AG09319 (cell line): Measurements from ENCODE around the gene TSPAN7.
A peak's percentile ranks its signal among the peaks of the same experiment; 100 is the strongest.

Source experiments
- DNase-seq: peaks from one replicate; pipeline ENCODE4 v3.0.0-alpha.2; 2010; ENCODE audit warnings: low read depth; ENCODE audit errors: extremely low read depth
- TF ChIP-seq, protein P1 (sequence below): IDR thresholded peaks from 2 replicates; pipeline ENCODE4 v1.5.1; 2011; ENCODE audit warnings: low read depth, mild to moderate bottlenecking, inconsistent platforms, low read length, moderate library complexity

Gene TSPAN7

DNA sequence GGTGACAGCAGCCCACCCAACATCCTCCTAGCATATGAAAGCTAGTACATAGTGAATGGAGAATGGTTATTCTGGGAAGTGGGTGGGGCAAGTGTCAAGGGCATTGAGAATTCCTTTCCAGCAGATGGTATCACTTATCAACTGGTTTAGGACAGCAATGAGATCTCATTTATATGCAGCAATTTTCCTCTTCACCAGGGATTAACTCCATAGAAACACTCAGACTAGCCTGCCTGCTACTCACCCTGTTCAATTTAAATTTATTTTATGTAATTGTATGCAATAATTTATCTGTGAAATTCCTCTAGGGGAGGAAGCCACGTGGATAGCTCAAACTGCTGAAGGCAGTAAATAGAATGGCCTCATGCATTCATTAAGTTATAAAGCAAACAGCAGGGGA lies 138.4 kb downstream of the TSPAN7 start:
- TF ChIP-seq, protein P1, sequence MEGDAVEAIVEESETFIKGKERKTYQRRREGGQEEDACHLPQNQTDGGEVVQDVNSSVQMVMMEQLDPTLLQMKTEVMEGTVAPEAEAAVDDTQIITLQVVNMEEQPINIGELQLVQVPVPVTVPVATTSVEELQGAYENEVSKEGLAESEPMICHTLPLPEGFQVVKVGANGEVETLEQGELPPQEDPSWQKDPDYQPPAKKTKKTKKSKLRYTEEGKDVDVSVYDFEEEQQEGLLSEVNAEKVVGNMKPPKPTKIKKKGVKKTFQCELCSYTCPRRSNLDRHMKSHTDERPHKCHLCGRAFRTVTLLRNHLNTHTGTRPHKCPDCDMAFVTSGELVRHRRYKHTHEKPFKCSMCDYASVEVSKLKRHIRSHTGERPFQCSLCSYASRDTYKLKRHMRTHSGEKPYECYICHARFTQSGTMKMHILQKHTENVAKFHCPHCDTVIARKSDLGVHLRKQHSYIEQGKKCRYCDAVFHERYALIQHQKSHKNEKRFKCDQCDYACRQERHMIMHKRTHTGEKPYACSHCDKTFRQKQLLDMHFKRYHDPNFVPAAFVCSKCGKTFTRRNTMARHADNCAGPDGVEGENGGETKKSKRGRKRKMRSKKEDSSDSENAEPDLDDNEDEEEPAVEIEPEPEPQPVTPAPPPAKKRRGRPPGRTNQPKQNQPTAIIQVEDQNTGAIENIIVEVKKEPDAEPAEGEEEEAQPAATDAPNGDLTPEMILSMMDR: no peak
- DNase-seq: no peak

DNA sequence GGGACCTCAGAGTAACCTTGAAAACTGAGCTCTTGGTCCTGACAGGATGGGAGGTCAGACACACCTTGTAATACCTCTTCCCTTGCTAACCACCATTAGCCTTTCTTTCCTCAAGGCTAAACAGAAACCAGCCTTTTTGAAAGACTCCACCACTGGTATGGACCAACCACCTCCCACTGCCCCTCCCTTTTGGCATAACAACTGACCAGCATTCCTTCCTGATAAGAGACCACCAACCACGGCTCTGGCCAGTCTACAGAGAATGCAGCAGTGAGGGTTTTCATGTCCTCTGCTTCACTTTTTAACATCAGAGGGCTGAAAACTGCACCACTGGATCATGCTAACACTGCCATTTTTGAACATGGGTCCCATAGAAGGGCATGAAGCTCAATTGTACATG lies 139.7 kb downstream of the TSPAN7 start:
- no peak for DNase-seq
- TF ChIP-seq, protein P1: no peak

DNA sequence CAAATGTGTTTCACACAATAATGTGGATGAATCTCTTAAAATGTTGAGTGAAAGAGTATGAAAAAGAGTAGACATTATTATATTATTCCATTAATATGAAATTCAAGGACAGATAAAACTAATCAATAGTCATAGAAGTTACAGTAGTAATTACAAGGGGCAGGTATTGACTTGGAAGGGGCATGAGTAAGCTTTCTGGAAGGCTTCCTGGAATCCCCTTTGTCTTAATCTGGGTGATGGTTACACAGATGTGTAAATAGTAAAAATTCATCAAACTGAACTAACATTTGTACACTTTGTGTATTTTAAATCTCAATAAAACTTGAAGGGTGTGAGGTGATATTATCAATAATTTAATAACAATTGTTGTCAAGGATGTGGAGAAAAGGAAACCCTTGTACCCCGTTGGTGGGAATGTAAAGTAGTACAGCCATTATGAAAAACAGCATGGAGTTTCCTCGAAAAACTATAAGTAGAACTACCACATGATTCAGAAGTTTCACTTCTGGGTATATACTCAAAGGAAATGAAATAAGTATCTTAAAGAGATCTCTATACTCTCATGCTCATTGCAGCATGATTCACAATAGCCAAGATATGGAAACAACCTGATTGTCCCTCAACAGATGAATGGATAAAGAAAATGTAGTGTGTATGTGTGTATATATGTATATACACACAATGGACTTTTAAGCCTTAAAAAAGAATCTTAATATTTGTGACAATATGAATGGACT lies 143.0 kb downstream of the TSPAN7 start:
- DNase-seq: no peak
- TF ChIP-seq, protein P1: no peak

DNA sequence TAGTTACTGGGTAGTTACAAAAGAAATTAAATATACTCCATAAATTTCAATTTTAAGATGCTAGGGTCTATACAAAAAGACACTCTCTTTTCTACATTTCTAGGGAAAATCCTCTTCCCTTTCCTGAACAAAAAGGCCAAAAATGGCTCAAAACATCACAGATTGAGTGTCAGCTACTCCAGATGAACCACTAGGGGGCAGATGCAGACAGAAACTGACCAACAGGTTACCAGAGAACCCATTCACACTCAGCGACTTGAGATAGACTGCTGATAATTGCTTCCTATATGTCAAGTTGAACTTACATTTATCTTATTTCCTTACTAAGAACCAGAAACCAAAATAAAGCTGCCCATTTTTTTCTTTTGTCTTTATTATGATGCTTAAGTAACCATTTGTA lies 156.5 kb downstream of the TSPAN7 start:
- TF ChIP-seq, protein P1: peak; percentile 50
- no peak for DNase-seq

DNA sequence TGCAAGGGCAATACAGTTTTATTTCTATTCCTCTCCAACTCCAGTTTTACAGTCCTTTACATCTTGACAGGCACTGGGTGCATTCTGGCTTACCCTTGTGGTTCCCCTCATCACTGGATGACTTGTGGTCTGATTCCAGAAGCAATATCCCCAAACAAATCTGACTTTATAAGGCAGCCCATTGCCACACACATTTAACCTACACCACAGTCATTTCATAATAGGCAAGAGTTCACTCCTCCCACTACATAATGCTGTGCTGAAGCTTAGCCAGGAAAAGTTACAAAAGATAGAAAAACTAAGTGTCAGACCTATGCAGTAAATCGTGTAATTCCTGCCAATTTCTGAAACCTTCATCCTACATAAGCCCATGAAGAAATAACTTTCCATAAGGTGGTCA lies 157.0 kb downstream of the TSPAN7 start:
- TF ChIP-seq, protein P1: no peak
- no peak for DNase-seq

DNA sequence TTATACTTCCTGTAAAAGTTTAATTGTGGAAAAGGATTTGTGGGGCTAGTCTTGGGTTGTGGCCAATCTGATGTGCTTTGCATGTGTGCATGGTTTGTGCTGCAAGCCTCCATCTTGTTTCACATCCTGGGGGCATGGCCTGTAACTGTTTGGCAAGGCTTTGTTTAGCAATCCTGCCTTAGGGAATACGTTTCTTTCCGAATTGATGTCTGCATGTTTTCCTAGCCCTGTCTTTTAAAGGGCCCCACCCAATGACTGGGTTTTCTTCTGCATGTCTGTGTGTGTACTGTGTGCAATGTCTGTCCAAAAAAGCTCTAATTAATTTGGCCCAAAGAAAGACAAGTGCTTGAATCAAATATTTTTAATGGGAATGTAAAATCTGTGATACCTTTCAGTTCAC lies 165.3 kb downstream of the TSPAN7 start:
- TF ChIP-seq, protein P1: no peak
- no peak for DNase-seq

DNA sequence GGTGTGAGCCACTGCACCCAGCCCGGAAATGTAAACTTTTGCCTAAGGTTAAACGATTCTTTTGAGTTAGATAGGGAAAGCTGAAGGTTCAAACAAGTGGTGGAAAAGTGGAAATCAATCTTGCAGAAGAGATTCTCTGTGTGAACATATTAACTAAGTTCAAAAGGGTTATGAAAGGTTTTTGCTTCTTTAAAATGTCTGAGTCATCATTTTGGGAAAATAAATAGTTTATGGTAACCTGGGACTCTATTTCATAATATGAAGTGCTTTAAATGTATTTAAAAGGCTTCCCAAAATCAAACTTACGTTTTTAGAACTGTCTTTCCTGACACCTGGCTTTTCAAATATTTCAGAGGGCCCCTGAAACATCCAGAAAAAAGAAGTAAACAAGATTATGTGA lies 166.3 kb downstream of the TSPAN7 start:
- TF ChIP-seq, protein P1: no peak
- no peak for DNase-seq
